Neutrophil (primary cell): Measurements from ENCODE around the gene ADCY7.

ENCODE experiments used
- H3K27ac ChIP-seq: fragments of 200-600 bp; sonication (generic); 2 replicates; pipeline ENCODE4 v1.5.1; 2016; ENCODE audit warnings: mild to moderate bottlenecking, moderate library complexity
- H3K27me3 ChIP-seq: fragments of 200-600 bp; sonication (generic); 2 replicates; pipeline ENCODE4 v1.6.0; 2016; ENCODE audit warnings: mild to moderate bottlenecking
- H3K36me3 ChIP-seq: fragments of 200-600 bp; sonication (generic); 2 replicates; pipeline ENCODE4 v1.5.1; 2017
- H3K4me1 ChIP-seq, 2 experiments: fragments of 200-600 bp in 1 of 2; sonication (generic) in 1 of 2; 1 replicate in 1 of 2; 2 replicates in 1 of 2; pipeline versions ENCODE4 v1.5.1 to v1.6.1; 2013 to 2016; ENCODE audit warnings: low read depth in 1 of 2, low read length in 1 of 2, mild to moderate bottlenecking in 1 of 2, moderate library complexity in 1 of 2; ENCODE audit not compliant: control insufficient read depth in 1 of 2, insufficient read depth in 1 of 2
- H3K4me3 ChIP-seq, 2 experiments: fragments of 200-600 bp in 1 of 2; sonication (generic) in 1 of 2; 1 replicate in 1 of 2; 2 replicates in 1 of 2; pipeline ENCODE4 v1.5.1; 2013 to 2016; ENCODE audit warnings: low read depth in 1 of 2, low read length in 1 of 2, mild to moderate bottlenecking in 1 of 2, moderate library complexity in 1 of 2
- H3K9me3 ChIP-seq: fragments of 200-600 bp; sonication (generic); 2 replicates; pipeline ENCODE4 v1.5.1; 2016
- TF ChIP-seq, protein P1 (sequence below): fragments of 200-600 bp; sonication (generic); IDR thresholded peaks from 2 replicates; pipeline ENCODE4 v1.5.1; 2016; ENCODE audit warnings: antibody characterized with exemption

The ADCY7 gene

GRCh38 chr16:50276801-50277555 is 10.6 kb downstream of the ADCY7 start:
- TF ChIP-seq, protein P1, sequence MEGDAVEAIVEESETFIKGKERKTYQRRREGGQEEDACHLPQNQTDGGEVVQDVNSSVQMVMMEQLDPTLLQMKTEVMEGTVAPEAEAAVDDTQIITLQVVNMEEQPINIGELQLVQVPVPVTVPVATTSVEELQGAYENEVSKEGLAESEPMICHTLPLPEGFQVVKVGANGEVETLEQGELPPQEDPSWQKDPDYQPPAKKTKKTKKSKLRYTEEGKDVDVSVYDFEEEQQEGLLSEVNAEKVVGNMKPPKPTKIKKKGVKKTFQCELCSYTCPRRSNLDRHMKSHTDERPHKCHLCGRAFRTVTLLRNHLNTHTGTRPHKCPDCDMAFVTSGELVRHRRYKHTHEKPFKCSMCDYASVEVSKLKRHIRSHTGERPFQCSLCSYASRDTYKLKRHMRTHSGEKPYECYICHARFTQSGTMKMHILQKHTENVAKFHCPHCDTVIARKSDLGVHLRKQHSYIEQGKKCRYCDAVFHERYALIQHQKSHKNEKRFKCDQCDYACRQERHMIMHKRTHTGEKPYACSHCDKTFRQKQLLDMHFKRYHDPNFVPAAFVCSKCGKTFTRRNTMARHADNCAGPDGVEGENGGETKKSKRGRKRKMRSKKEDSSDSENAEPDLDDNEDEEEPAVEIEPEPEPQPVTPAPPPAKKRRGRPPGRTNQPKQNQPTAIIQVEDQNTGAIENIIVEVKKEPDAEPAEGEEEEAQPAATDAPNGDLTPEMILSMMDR, result no peak
- peaks cover 84 to 87% of the 10 kb centered on the region in 2 experiments for H3K4me1 ChIP-seq

GRCh38 chr16:50278251-50278650 is 11.9 kb downstream of the ADCY7 start:
- TF ChIP-seq, protein P1, result no peak
- no peak overlapping the region for H3K4me3 ChIP-seq
- peaks cover 84 to 87% of the 10 kb centered on the region in 2 experiments for H3K4me1 ChIP-seq

More at GRCh38 chr16:50276801-50277555, 10.6 kb downstream of the ADCY7 start:
- Histone ChIP-seq H3K27me3 (no peaks in the 10 kb centered on the region), H3K9me3 (no peaks in the 10 kb centered on the region), H3K4me3 (no peak overlapping the region), H3K27ac (peak overlapping the region; percentile 95), H3K36me3 (no peaks in the 10 kb centered on the region)

GRCh38 chr16:50279504-50279865 is 13.1 kb downstream of the ADCY7 start:
- Histone ChIP-seq H3K4me1 (peaks cover 87 to 91% of the 10 kb centered on the region in 2 experiments), H3K27ac (peak overlapping the region; percentile 88), H3K4me3 (peak overlapping the region; percentile 0 to 39), H3K36me3 (no peaks in the 10 kb centered on the region), H3K27me3 (no peaks in the 10 kb centered on the region), H3K9me3 (no peaks in the 10 kb centered on the region)
- TF ChIP-seq, protein P1, result no peak

More at GRCh38 chr16:50278251-50278650, 11.9 kb downstream of the ADCY7 start:
- Histone ChIP-seq H3K36me3 (no peaks in the 10 kb centered on the region), H3K27ac (peak overlapping the region; percentile 88), H3K9me3 (no peaks in the 10 kb centered on the region), H3K27me3 (no peaks in the 10 kb centered on the region)

DNA sequence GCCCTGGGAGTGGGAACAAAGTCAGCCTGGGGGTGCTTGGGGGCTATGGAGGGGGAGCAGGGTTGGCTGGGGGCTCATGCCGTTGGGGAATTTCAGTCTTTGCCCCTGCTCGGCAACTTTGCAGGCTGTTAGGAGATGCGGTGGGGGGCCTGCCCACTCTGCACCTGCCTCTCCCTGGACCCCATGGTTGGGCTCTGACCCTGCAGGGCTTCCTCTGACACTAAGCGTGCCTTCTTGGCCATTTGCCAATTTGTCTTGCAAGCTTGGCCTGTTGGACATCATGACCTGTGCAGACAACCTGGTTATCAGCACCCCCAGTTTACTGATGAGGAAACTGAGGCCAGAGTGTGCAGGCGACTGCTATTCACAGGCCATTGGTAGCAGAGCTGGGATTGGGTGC is 14.6 kb downstream of the ADCY7 start:
- H3K4me3 ChIP-seq, result peak overlapping the region; percentile 56 to 67
- H3K27me3 ChIP-seq, result no peaks in the 10 kb centered on the region
- TF ChIP-seq, protein P1, result no peak
- H3K9me3 ChIP-seq, result no peaks in the 10 kb centered on the region
- H3K4me1 ChIP-seq, result peaks cover 85 to 89% of the 10 kb centered on the region in 2 experiments
- H3K27ac ChIP-seq, result peak overlapping the region; percentile 88
- no peaks in the 10 kb centered on the region for H3K36me3 ChIP-seq

- Histone ChIP-seq H3K4me1 (peaks cover 79 to 84% of the 10 kb centered on the region in 2 experiments), H3K4me3 (peak overlapping the region; percentile 56 to 67), H3K36me3 (peaks cover 1% of the 10 kb centered on the region), H3K9me3 (no peaks in the 10 kb centered on the region), H3K27me3 (no peaks in the 10 kb centered on the region), H3K27ac (peak overlapping the region; percentile 88)
- TF ChIP-seq, protein P1, result no peak
Measured at GRCh38 chr16:50281391-50282009, 15.1 kb downstream of the ADCY7 start.
